ENCODE results near the gene MAP2K2.

DNA sequence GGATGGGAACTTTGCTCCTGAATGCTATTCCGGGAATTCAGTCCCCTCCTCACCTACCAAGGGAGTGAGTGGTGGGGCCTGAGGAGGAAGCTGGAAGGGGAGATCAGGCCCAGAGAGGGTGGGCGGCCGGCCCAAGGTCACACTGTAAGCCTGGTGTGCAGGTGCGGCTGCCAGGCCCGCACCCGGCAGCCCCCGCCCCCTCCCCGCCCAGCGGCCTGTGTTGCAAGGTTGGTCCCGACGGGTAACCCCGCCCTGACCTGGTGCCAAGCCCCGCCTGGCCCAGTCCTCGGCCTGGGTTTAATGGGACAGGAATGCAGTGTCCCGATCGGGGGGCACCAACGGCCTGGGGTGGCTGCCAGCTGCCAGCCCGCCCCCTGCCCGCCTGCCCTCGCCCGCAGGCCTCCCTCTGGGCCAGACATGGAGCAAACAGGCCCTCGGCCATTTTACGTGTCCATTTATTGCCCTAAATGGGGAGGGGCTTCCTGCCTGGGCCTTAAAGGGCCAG is 62.7 kb downstream of the MAP2K2 start:
- TF ChIP-seq TAF1 (IDR thresholded peaks at IDR 0.05; ENCODE audit: low read depth) = 0 out of 2 replicates have a peak, but pooled peaks have one; percentile 9
- peak; percentile 37; the same call in 1 of the 2 replicates for TF ChIP-seq TCF12 (IDR thresholded peaks at IDR 0.05; ENCODE audit: low read depth)
- TF ChIP-seq RAD21 (IDR thresholded peaks at IDR 0.05; ENCODE audit: low read depth) = no peak
- TF ChIP-seq, protein P1, sequence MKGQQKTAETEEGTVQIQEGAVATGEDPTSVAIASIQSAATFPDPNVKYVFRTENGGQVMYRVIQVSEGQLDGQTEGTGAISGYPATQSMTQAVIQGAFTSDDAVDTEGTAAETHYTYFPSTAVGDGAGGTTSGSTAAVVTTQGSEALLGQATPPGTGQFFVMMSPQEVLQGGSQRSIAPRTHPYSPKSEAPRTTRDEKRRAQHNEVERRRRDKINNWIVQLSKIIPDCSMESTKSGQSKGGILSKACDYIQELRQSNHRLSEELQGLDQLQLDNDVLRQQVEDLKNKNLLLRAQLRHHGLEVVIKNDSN (IDR thresholded peaks at IDR 0.05) = no peak
- TF ChIP-seq FOXM1 (IDR thresholded peaks at IDR 0.05; ENCODE audit: borderline replicate concordance, low read depth) = no peak
- TF ChIP-seq, protein P2, sequence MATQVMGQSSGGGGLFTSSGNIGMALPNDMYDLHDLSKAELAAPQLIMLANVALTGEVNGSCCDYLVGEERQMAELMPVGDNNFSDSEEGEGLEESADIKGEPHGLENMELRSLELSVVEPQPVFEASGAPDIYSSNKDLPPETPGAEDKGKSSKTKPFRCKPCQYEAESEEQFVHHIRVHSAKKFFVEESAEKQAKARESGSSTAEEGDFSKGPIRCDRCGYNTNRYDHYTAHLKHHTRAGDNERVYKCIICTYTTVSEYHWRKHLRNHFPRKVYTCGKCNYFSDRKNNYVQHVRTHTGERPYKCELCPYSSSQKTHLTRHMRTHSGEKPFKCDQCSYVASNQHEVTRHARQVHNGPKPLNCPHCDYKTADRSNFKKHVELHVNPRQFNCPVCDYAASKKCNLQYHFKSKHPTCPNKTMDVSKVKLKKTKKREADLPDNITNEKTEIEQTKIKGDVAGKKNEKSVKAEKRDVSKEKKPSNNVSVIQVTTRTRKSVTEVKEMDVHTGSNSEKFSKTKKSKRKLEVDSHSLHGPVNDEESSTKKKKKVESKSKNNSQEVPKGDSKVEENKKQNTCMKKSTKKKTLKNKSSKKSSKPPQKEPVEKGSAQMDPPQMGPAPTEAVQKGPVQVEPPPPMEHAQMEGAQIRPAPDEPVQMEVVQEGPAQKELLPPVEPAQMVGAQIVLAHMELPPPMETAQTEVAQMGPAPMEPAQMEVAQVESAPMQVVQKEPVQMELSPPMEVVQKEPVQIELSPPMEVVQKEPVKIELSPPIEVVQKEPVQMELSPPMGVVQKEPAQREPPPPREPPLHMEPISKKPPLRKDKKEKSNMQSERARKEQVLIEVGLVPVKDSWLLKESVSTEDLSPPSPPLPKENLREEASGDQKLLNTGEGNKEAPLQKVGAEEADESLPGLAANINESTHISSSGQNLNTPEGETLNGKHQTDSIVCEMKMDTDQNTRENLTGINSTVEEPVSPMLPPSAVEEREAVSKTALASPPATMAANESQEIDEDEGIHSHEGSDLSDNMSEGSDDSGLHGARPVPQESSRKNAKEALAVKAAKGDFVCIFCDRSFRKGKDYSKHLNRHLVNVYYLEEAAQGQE (IDR thresholded peaks at IDR 0.05; ENCODE audit: low read depth) = no peak
- TF ChIP-seq NFIC (IDR thresholded peaks at IDR 0.05) = peak; percentile 33; the same call in 1 of the 2 replicates
- TF ChIP-seq CEBPB (IDR thresholded peaks at IDR 0.05) = peak; percentile 68
- TF ChIP-seq CREB1 (IDR thresholded peaks at IDR 0.05; ENCODE audit: low read depth) = no peak
- TF ChIP-seq EGR1 (IDR thresholded peaks at IDR 0.05) = no peak
- TF ChIP-seq EP300 (IDR thresholded peaks at IDR 0.05; ENCODE audit: borderline replicate concordance) = no peak; the same call in 1 of the 2 replicates
- peak; percentile 50; the same call in 1 of the 2 replicates for TF ChIP-seq TEAD4 (IDR thresholded peaks at IDR 0.05)
- peak; percentile 62 for TF ChIP-seq YY1 (IDR thresholded peaks at IDR 0.05; ENCODE audit: low read depth)

All from Ishikawa (cell line).